SK-N-SH (cell line): Measurements from ENCODE around the gene RAPH1.

Source experiments
- ELF1 ChIP-seq: IDR thresholded peaks from 2 replicates; pipeline ENCODE4 v1.4.0; 2012
- EP300 ChIP-seq, 2 experiments: IDR thresholded peaks; 2 replicates each; pipeline versions ENCODE4 v1.4.0 to v1.6.1; 2012; ENCODE audit warnings: borderline replicate concordance in 1 of 2, low read depth in 1 of 2, low read length in 1 of 2
- EZH2phosphoT487 ChIP-seq: fragments of 200-600 bp; sonication (generic); IDR thresholded peaks from 2 replicates; pipeline ENCODE4 v1.6.1; 2017; ENCODE audit warnings: low read depth, mixed run types, mild to moderate bottlenecking, antibody characterized with exemption, moderate library complexity, borderline replicate concordance
- FOXM1 ChIP-seq: IDR thresholded peaks from 2 replicates; pipeline ENCODE4 v1.4.0; 2012; ENCODE audit warnings: low read depth, mild to moderate bottlenecking
- GABPA ChIP-seq: IDR thresholded peaks from 2 replicates; pipeline ENCODE4 v1.4.0; 2012; ENCODE audit warnings: low read depth, mild to moderate bottlenecking
- NFIC ChIP-seq: IDR thresholded peaks from 2 replicates; pipeline ENCODE4 v1.4.0; 2012; ENCODE audit warnings: borderline replicate concordance
- RCOR1 ChIP-seq: fragments of 150-350 bp; IDR thresholded peaks from 2 replicates; pipeline ENCODE4 v1.6.1; 2017; ENCODE audit warnings: antibody characterized with exemption, low read length
- REST ChIP-seq: IDR thresholded peaks from 2 replicates; pipeline ENCODE4 v1.6.1; 2012; ENCODE audit warnings: mild to moderate bottlenecking, low read depth, low read length, moderate library complexity
- SIN3A ChIP-seq: IDR thresholded peaks from 2 replicates; pipeline ENCODE4 v1.6.1; 2012; ENCODE audit warnings: low read depth, mild to moderate bottlenecking, low read length, moderate library complexity, borderline replicate concordance
- TAF1 ChIP-seq: IDR thresholded peaks from 2 replicates; pipeline ENCODE4 v1.6.1; 2012; ENCODE audit warnings: low read depth, mild to moderate bottlenecking, low read length, moderate library complexity, borderline replicate concordance
- TCF12 ChIP-seq: IDR thresholded peaks from 2 replicates; pipeline ENCODE4 v1.4.0; 2012
- YY1 ChIP-seq: IDR thresholded peaks from 2 replicates; pipeline ENCODE4 v1.4.0; 2012; ENCODE audit warnings: low read depth, mild to moderate bottlenecking
- TF ChIP-seq, protein P1 (sequence below): IDR thresholded peaks from 2 replicates; pipeline ENCODE4 v1.4.0; 2012; ENCODE audit warnings: low read depth
- TF ChIP-seq, protein P2 (sequence below): fragments of 200-600 bp; sonication (generic); IDR thresholded peaks from 2 replicates; pipeline ENCODE4 v1.6.1; 2017; ENCODE audit warnings: antibody characterized with exemption, mild to moderate bottlenecking, moderate library complexity

DNA sequence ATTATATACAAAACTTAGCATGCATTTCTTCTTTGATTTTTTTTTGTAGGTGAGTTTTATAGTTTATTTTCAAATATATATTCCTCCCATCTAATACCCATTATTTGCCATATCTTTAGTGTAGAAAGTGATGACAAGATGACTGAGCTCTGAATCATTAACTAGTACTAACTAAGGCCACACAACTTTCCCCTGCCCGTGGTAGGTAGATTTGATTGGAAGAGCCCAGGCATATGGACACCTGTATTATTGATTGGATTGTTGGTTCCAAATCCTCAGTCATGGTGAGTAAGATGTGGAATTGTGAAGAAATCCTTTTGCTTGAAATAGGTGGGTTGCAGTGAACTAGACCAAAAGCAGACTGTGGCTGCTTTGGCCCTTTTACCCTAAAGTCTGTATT, 152.1 kb downstream of the RAPH1 start:
- no peak for TF ChIP-seq TAF1
- TF ChIP-seq, protein P1, sequence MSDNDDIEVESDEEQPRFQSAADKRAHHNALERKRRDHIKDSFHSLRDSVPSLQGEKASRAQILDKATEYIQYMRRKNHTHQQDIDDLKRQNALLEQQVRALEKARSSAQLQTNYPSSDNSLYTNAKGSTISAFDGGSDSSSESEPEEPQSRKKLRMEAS: no peak
- TF ChIP-seq, protein P2, sequence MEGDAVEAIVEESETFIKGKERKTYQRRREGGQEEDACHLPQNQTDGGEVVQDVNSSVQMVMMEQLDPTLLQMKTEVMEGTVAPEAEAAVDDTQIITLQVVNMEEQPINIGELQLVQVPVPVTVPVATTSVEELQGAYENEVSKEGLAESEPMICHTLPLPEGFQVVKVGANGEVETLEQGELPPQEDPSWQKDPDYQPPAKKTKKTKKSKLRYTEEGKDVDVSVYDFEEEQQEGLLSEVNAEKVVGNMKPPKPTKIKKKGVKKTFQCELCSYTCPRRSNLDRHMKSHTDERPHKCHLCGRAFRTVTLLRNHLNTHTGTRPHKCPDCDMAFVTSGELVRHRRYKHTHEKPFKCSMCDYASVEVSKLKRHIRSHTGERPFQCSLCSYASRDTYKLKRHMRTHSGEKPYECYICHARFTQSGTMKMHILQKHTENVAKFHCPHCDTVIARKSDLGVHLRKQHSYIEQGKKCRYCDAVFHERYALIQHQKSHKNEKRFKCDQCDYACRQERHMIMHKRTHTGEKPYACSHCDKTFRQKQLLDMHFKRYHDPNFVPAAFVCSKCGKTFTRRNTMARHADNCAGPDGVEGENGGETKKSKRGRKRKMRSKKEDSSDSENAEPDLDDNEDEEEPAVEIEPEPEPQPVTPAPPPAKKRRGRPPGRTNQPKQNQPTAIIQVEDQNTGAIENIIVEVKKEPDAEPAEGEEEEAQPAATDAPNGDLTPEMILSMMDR: no peak
- TF ChIP-seq FOXM1: no peak
- TF ChIP-seq TCF12: no peak
- no peak for TF ChIP-seq YY1
- no peak for TF ChIP-seq NFIC
- TF ChIP-seq REST: no peak
- TF ChIP-seq EP300 (IDR thresholded peaks at IDR 0.05; ENCODE audit: borderline replicate concordance in 1 of 2, low read depth in 1 of 2, low read length in 1 of 2): no peak
- TF ChIP-seq SIN3A: no peak
- no peak for TF ChIP-seq ELF1
- no peak for TF ChIP-seq EZH2phosphoT487
- TF ChIP-seq RCOR1: no peak
- TF ChIP-seq GABPA: no peak
